HepG2 (cell line): ENCODE measurements around the gene EIF3A.

Source experiments
- CREB1 ChIP-seq, 2 experiments: fragments of 450-650 bp in 1 of 2; IDR thresholded peaks; 2 replicates each; pipeline ENCODE4 v1.6.1; 2016 to 2017; ENCODE audit warnings: control low read depth in 1 of 2, mild to moderate bottlenecking in 1 of 2, missing compliant biosample characterization in 1 of 2, missing genetic modification characterization in 1 of 2
- ESRRA ChIP-seq: sonication (generic); formaldehyde crosslinking; IDR thresholded peaks from 2 replicates; pipeline ENCODE4 v1.5.1; 2020; ENCODE audit warnings: mild to moderate bottlenecking, low read depth, missing genetic modification reagents
- MAZ ChIP-seq, 2 experiments: sonication (generic) in 1 of 2; formaldehyde crosslinking in 1 of 2; IDR thresholded peaks; 2 replicates each; pipeline versions ENCODE4 v1.5.0 to v1.6.1; 2012 to 2020; ENCODE audit warnings: low read depth in 2 of 2, mild to moderate bottlenecking in 2 of 2, borderline replicate concordance in 1 of 2, improper control_type of control experiment in 1 of 2, low read length in 1 of 2, missing genetic modification reagents in 1 of 2, moderate library complexity in 1 of 2
- MTA3 ChIP-seq: sonication (generic); formaldehyde crosslinking; IDR thresholded peaks from 2 replicates; pipeline ENCODE4 v1.4.0; 2020; ENCODE audit warnings: missing genetic modification reagents
- NFKB2 ChIP-seq: sonication (generic); formaldehyde crosslinking; IDR thresholded peaks from 2 replicates; pipeline ENCODE4 v1.4.0; 2020; ENCODE audit warnings: missing genetic modification reagents, borderline replicate concordance
- POLR2A ChIP-seq, 2 experiments: IDR thresholded peaks; 2 replicates each; pipeline ENCODE4 v1.6.1; 2011; ENCODE audit warnings: low read depth in 2 of 2, low read length in 2 of 2, mild to moderate bottlenecking in 1 of 2, moderate library complexity in 1 of 2; ENCODE audit not compliant: insufficient read depth in 1 of 2
- SP4 ChIP-seq: sonication (generic); formaldehyde crosslinking; IDR thresholded peaks from 2 replicates; pipeline ENCODE4 v1.8.1; 2023; ENCODE audit warnings: mild to moderate bottlenecking, missing genetic modification reagents
- TBX3 ChIP-seq: fragments of 450-650 bp; IDR thresholded peaks from 2 replicates; pipeline ENCODE4 v1.6.1; 2017; ENCODE audit warnings: antibody characterized with exemption, mild to moderate bottlenecking, inconsistent platforms, borderline replicate concordance
- ZNF121 ChIP-seq: sonication (generic); formaldehyde crosslinking; IDR thresholded peaks from 2 replicates; pipeline ENCODE4 v1.5.0; 2020; ENCODE audit warnings: mild to moderate bottlenecking, missing genetic modification reagents
- ZNF788 ChIP-seq: sonication (generic); formaldehyde crosslinking; IDR thresholded peaks from 2 replicates; pipeline ENCODE4 v1.5.0; 2020; ENCODE audit warnings: mild to moderate bottlenecking, missing genetic modification reagents, borderline replicate concordance
- TF ChIP-seq, protein P1 (sequence below): sonication (generic); formaldehyde crosslinking; IDR thresholded peaks from 2 replicates; pipeline ENCODE4 v1.5.0; 2020; ENCODE audit warnings: mild to moderate bottlenecking, missing genetic modification reagents, moderate library complexity

DNA sequence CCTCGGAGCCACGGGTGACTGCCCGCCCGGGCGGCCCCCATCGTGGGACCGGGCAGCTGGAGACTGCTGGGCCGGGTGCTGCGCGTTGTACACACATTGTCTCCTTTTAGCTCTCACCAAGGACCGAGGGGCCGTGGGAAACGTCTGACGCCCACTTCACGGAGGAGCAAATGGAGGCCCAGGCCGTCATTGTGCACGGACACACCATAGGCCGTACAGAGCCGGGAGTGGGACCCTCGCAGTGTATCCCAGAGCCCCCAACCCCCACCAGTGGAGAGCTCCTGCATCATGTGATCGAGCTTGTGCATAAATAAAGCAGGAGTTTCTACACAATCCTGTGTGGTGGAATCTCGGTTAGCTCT, 24.0 kb upstream of the EIF3A start:
- TF ChIP-seq MTA3 (no peak), TBX3 (no peak), ESRRA (no peak), MAZ (IDR thresholded peaks at IDR 0.05; ENCODE audit: borderline replicate concordance, low read depth, low read length) (no peak), MAZ (CRISPR knock-in tag; IDR thresholded peaks at IDR 0.05; ENCODE audit: low read depth) (no peak), SP4 (CRISPR knock-in tag) (no peak), CREB1 (IDR thresholded peaks at IDR 0.05) (no peak), CREB1 (CRISPR knock-in tag; IDR thresholded peaks at IDR 0.05) (no peak), NFKB2 (no peak), POLR2A (IDR thresholded peaks at IDR 0.05; ENCODE audit: insufficient read depth in 1 of 2, low read depth in 2 of 2, low read length in 2 of 2) (no peak), ZNF788 (CRISPR knock-in tag) (no peak), ZNF121 (no peak)
- TF ChIP-seq, protein P1, sequence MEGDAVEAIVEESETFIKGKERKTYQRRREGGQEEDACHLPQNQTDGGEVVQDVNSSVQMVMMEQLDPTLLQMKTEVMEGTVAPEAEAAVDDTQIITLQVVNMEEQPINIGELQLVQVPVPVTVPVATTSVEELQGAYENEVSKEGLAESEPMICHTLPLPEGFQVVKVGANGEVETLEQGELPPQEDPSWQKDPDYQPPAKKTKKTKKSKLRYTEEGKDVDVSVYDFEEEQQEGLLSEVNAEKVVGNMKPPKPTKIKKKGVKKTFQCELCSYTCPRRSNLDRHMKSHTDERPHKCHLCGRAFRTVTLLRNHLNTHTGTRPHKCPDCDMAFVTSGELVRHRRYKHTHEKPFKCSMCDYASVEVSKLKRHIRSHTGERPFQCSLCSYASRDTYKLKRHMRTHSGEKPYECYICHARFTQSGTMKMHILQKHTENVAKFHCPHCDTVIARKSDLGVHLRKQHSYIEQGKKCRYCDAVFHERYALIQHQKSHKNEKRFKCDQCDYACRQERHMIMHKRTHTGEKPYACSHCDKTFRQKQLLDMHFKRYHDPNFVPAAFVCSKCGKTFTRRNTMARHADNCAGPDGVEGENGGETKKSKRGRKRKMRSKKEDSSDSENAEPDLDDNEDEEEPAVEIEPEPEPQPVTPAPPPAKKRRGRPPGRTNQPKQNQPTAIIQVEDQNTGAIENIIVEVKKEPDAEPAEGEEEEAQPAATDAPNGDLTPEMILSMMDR (CRISPR knock-in tag), result no peak
